NCI-H146 treated with DMSO at 0.1 percent for 48 hours (cell line): Measurements from ENCODE around the gene SREK1IP1.
"Not testable (repeated sequence)": the region's sequence is repeated elsewhere in the genome, so short reads cannot be mapped to it uniquely, and the experiment has no call there.

Experiments used
- DNase-seq: peaks from one replicate; lab custom pipeline; 2025; ENCODE audit not compliant: unreplicated experiment; lab: John Stamatoyannopoulos, UW

SREK1IP1 gene

DNA sequence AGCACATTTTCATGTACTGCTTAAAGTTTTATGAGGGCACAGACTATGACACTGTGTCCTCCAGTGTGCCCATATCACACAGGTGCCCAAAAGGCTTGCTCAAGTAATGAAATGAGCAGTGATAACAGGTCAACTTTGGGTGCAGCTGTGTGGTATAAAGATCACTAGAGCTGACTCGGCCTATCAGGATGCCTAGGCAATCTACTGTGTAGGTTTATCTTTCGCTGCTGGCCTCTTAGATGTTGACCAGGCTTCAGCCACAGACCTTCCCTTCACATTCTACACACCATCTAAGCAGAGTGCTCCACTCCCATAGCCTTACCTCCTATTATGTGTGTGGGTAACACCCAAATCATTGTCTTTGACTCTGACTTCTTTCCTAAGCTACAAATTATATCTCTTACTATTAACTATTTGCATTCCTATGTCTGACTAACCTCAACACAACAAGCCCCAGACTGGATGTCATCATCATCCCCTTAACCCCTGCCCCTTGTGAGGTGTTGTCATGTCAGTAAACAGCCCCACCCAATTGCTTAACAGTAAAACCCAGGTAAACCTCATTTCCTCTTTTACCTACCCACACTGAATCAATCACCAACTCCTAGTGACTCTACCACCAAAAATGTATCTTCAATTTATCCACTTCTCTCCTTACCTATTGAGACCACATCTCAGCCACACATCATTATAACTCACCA lies 2.5 kb downstream of the SREK1IP1 start:
- no peak for DNase-seq

DNA sequence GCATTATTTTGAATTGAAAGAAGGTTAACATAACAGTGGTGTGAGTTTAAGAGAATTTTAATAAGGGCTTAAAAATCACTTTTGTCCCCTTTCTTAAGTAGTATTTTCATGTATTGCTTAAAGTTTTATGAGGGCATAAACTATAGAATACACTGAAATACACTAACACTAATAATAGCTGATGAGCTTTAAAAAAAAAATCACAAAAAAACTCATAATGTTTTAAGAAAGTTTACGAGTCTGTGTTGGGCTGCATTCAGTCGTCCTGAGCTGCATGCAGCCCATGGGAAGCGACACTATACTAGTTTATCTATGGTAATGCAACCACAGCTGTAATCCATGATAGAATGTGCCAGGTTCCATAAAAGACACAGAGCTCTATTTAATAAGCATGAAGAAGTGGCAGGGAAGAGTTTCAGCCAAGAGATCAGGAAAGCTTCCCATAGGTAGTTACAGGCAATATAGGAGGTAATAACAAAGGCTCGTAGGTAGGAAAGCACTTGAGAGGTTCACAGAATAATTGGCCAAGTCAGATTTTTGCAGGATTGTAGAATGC lies 4.5 kb downstream of the SREK1IP1 start:
- DNase-seq, result no peak

DNA sequence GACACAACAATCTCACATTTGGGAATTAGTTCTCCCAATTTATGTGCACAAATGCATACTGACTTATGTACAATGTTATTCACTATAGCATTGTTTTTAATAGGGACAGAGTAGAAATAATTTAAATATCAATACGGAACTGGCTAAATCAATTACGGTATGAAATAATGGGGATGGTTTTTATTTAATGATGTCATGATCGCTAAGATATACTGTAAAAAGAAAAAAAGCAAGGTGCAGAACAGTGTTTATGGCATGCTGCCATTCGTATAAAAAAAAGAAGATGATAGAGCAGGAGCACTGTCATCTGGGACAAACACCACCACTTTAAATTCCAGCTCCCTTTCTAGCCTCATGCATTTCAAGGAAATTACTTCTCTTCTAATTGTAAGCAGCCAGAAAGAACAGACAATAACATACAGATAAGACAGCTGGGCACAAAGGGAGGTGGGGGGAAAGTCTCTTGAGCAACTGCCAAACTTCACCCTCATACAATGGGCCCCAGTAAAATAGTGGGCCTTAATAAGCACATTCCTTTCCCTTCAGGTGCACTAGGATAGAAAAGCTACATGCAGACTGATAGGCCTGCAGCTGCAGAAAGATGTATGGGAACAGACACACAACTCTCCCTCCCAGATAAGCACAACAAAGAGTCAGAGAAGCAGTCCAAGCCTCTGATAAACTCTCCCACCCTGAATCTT lies 8.4 kb downstream of the SREK1IP1 start:
- no peak for DNase-seq

DNA sequence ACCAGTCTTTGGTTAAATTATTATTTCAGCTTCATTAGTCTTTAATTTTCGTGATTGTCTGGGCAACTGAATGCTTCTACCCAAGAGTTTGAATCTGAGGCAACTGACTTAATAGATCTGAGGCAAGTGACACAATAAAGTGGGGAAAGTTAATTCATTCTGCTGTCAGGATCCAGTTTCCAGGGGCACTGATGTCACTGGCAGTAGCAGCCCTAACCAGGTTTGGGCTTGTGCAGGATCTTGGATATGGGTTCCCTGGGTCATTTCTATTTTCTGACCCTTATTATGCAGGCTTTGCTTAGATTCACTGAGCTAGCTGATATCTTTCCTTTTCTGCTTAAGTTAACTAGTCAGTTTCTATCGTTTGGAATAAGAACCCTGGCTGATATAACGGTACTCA lies 9.6 kb downstream of the SREK1IP1 start:
- no peak for DNase-seq

DNA sequence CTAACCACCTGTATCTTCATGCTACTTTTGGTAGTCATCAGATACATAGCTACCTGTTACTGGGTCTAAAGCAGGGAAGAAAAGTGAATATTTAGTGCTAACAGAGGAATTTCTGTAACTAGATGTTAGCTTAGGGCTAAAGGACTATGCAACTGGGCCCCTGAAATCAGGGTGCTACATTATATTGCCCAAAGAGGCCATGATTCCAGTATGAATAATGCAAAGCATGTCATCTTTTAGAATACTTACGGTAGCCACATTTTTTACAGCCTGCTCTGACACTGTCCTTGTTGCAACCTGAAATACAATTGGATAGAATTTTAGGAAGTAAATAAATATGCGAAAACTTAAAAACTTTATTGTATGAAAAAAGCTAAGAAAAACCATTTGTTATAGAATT lies 14.4 kb downstream of the SREK1IP1 start:
- DNase-seq, result no peak

DNA sequence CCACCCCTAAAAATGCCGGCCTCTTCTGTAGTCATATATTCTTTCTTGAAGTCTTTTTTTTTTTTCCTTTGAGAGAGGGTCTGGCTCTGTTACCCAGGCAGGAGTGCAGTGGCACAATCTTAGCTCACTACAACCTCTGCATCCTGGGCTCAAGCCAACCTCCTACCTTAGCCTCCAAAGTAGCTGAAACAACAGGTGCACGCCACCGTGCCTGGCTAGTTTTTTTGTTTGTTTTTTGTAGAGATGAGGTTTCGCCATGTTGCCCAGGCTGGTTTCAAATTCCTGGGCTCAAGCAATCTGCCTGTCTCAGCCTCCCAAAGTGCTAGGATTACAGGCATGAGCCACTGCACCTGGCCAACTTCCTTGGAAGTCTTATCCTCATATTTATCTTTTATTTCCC lies 19.1 kb downstream of the SREK1IP1 start:
- no peak for DNase-seq

DNA sequence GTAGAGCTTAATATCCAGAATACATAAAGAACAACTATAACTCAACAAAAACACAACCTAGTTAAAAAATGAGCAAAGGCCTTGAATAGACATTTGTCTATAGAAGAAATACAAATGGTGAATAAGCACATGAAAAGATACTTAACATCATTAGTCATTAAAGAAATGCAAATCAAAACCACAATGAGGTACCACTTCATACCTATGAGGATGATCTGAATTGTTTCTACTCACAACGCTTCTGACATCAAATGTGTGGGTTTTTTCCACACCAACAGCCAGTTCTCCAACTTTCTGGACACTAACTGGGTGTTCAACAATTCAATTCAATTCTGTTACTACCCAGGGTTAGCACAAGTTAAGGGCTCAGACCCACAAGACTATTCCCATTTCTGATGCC lies 22.0 kb downstream of the SREK1IP1 start:
- no peak for DNase-seq

DNA sequence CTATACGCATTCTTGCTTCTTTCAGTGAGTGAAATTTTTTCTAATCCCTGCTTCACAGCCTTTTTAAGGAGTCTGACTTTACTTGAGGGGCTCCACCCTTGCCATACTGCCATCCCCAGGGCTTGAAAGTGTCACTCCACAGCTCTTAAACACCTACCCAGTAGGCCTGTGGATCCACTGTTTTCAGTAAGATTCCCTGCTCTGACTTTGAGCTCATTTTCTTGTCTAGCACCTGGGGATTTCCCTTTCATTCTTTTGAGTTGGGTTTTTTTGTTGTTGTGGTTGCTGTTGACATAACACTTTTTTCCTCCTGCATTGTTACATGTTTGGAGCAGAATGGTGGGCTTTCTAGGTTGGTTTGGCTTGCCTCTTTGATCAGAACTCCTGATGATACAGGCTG lies 23.6 kb downstream of the SREK1IP1 start:
- DNase-seq, result no peak

DNA sequence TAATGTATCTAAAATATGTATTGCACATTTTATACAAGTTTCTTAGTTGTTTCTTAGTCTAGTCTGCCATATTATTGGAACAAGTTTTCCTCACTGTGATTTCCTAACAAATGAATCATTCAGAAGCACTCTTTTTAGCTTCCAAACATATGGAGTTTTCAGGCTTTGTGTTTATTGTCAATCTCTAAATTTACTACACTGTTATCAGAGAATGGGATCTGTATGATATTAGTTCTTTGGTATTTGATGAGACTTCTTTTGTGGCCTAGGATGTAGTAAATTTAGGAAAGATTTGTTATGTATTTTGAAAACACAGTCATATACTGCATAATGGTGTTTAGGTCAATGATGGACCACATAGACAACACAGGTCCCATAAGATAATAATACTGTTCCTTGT lies 25.7 kb downstream of the SREK1IP1 start:
- DNase-seq, result no peak

DNA sequence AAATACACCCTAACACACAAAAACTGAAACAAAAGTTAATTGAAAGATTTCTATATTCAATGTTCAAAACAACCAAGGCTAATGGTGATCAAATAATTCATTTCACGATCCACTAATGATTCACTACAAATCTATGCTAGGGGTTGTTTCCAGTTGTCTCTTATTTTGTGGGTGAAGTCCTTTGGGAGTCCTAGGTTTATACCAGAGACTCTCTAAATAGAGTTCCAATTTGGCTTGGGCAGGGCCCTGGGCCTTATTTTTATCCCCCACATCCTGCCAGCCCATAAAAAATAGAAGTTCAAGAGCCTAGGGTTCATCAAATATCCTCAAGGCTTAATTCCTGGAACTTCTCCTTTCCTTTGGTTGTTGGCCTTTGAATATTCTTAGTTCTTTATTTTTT lies 26.1 kb downstream of the SREK1IP1 start:
- no peak for DNase-seq

DNA sequence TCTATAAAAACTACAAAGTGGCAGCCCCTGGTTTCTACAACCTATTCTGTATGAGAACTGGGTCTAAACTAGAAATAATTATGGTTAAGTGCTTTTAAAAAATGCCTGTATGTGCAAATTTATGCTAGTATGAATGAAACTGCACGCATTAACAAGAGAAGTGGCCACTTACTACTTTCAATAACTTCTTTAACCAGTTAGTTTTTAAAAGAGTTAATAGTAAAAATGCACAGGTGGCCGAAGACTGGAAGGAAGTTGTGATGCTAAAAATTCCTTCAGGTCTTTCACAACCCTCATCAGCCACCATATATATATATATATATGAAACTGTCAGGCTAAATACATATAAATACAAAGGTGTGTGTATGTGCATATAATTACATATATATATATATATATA lies 41.3 kb downstream of the SREK1IP1 start:
- DNase-seq, result no peak

DNA sequence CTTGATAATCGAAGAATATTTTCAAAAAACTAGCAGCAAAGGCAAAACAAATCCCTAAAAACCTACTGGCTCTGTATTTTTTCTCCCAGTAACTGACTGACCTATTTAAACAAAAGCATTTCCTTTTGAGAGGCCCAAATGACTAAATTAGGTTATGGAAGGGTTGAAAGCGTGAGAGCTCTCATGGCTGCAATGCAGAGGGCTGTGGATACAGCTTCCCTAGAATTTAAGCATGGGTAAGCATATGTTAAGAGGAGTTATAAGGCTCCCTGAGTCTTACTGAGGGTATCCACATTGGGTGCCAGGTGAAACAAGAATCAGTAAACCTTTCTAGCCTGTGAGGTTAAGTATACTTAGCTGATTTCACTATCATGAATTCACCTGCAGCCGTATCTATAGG lies 45.9 kb downstream of the SREK1IP1 start:
- no peak for DNase-seq

DNA sequence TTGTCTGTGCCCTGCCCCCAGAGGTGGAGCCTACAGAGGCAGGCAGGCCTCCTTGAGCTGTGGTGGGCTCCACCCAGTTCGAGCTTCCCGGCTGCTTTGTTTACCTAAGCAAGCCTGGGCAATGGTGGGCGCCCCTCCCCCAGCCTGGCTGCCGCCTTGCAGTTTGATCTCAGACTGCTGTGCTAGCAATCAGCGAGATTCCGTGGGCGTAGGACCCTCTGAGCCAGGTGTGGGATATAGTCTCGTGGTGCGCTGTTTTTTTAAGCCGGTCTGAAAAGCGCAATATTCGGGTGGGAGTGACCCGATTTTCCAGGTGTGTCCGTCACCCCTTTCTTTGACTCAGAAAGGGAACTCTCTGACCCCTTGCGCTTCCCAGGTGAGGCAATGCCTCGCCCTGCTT lies 54.0 kb downstream of the SREK1IP1 start:
- not testable (repeated sequence) for DNase-seq

DNA sequence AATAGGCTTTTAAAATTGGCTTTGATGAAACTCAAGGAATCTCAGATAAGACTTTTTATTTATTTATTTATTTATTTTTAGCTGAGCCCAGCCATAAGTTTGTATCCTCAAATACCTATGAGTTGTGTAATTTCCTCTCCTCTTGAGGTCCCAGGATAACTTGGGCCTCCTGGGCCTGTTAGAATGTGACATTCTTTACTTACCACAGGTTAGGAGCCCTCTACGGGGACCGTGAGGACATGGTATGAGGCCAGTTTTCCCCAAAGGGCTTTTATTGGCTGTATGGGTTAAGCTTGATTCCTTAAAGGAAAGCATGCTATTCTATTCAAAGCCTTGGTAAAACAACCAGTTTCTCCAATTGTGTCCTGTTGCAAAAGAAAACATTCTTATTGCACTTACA lies 61.3 kb downstream of the SREK1IP1 start:
- DNase-seq, result no peak

DNA sequence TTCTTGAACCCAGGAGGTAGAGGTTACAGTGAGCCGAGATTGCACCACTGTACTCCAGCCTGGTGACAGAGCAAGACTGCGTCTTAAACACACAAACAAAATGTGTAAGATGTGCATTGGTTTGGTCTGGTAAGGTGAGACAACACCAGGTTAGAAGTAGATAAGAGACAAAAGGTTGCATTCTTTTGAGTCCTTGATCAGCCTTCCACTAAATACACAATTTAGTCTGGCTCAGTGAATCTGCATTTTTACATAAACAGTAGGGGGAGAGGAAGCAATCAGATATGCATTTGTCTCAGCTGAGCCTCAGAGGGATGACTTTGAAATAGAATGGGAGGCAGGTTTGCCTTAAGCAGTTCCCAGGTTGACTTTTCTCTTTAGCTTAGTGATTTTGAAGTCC lies 62.4 kb downstream of the SREK1IP1 start:
- DNase-seq, result not testable (repeated sequence)

DNA sequence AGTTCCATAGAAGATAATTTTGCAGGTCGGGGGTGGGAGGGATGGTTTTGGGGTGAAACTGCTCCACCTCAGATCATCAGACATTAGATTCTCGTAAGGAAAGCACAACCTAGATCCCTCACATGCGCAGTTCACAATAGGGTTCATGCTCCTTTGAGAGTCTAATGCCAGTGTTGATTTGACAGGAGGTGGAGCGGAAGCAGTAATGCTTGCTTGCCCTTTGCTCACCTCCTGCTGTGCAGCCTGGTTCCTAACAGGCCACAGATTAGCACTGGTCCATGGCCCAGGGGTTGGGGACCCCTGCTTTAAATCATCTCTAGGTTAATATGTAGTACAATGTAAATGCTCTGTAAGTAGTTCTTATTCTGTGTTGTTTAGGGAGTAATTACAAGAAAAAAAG lies 67.7 kb downstream of the SREK1IP1 start:
- DNase-seq, result no peak

DNA sequence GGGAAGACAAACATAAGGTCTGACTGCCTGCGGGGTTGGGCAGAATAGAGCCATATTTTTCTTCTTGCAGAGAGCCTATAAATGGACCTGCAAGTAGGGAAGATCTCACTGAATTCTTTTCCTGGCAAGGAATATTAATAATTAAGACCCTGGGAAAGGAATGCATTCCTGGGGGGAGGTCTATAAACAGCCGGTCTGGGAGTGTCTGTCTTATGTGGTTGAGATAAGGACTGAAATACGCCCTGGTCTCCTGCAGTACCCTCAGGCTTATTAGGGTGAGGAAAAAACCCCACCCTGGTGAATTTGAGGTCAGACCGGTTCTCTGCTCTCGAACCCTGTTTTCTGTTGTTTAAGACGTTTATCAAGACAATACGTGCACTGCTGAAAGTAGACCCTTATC lies 72.1 kb downstream of the SREK1IP1 start:
- DNase-seq, result not testable (repeated sequence)

DNA sequence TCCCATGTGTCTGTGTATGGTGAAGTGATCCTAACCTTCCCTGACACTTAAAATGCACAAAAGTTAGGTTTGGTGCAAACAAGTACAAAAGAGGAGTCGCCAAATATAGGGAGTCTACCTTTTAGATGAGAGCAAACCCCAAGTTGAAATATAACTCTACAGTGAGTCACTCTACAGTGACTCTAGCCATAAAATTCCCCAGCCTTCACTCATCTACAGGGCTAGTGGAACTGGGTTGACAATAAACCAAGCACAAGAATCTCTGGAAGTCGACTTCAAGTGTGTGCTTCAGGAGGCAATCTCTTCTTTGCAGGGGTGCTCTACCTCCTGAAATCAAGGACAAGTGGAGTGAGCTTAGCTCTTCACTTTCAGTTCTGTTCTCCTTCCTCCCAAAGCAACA lies 74.9 kb downstream of the SREK1IP1 start:
- no peak for DNase-seq

DNA sequence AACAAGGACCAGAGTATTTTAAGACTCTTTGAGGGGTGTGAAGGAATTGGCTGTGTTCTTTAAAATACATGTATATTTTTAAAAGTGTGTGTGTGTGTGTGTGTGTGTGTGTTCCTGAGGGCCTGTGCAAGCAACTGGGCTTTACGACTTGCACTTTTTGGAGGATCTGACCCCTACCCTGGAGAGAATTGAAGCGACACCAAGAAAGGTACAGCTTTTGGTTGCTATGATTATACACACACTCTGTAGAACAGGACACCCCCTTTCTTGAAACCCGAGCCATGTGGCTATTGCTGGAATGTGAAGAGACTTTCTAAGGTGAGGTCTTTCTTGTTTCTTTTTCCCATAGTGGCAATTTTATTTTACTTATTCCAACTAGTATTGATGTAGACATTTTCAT lies 77.2 kb downstream of the SREK1IP1 start:
- no peak for DNase-seq

DNA sequence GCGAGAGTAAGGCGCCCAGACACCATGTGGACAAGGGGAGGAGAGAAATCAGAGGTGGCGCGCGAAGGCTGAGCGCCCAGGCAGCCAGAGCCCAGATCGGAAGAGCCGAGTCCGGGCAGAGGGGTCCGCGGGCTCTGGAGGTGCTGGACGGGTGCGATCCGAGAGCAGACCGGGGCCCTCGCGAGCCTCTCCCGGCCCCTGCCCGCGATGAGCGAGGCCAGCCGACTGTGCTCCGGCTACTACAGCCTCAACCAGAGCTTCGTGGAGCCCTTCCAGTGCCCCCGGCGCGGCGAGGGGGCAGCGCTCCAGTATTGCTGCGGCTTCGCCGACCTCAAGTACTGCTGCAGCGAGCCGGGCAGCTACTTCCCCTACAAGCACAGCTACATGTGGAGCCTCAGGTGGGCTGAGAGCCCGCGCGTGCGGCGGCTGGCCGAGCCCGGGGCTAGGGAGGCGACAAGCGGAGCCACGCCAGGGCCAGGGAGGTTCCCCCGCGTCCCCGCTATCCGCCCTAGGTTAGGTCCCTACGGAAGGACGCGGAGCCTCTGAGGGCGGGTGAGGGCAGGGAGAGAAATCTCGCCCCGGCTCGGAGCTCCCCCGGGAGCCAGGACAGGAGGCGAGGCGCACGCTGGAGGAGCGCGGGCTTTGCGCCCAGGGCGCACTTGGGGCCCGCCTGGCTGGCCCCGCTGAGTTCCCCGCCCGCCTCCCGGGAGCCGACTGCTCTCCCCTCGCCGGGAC lies 77.9 kb downstream of the SREK1IP1 start, which contains the start of gene SHISAL2B:
Gene SHISAL2B, plus strand, starts transcription at position 87 of the 735 bp plus-strand sequence. Its CDS starts 121 bp downstream, at position 208.
- DNase-seq, result peak; percentile 75

DNA sequence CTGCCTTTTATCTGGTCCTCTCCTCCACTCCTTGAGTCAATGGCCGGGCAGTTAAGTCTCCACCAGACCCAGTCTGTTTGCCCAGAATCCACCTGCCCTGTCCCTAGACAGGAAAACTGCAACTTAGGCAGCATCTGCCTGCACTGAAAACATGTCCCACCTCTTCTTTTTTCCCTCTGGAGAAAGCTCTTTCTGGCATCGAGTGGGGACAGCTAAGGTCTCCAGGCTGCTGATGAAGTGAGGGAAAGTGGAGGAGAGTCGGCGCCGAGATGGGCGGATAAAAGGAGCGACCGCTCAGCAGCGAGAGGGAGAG lies 78.4 kb downstream of the SREK1IP1 start:
- DNase-seq, result peak; percentile 74

DNA sequence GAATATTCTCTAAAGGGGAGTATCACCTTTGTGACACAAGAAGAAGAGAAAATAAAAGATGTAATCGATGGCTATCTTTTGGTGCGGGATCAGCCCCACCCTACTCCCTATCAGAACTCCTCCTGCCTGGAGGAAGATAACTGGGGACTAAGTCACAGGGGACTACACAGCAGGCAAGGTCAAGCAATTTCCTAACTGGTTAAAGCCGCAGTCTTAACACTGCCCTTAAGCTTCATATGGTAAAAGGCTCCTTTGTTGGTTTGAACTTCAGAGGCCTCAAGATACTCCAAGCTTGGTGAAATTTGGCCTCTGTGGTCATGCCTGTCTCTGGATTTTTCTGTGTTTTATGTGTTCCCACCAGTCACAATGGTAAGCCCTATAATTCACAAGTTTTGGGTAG lies 79.5 kb downstream of the SREK1IP1 start:
- no peak for DNase-seq
